NCI-H2107 (cell line): Measurements from ENCODE around the gene NFIA.

ENCODE experiments used
- DNase-seq: peaks from one replicate; lab custom pipeline; 2025; lab: John Stamatoyannopoulos, UW

NFIA gene

GRCh38 chr1:61083807-61084440 is 1.6 kb downstream of the NFIA start:
- no peak for DNase-seq

GRCh38 chr1:61084491-61085031 is 2.2 kb downstream of the NFIA start:
- no peak for DNase-seq

GRCh38 chr1:61085206-61085982 is 3.0 kb downstream of the NFIA start:
- no peak for DNase-seq

GRCh38 chr1:61085983-61086644 is 3.8 kb downstream of the NFIA start:
- DNase-seq = no peak

GRCh38 chr1:61087571-61087970 is 5.2 kb downstream of the NFIA start:
- no peak for DNase-seq

- DNase-seq = no peak
Observed at GRCh38 chr1:61088163-61088974, 6.0 kb downstream of the NFIA start.

GRCh38 chr1:61089338-61089737 is 7.0 kb downstream of the NFIA start:
- no peak for DNase-seq

- DNase-seq = no peak
Observed at GRCh38 chr1:61089741-61090140, 7.4 kb downstream of the NFIA start.

- no peak for DNase-seq
Observed at GRCh38 chr1:61090546-61091202, 8.3 kb downstream of the NFIA start.

- DNase-seq = no peak
Observed at GRCh38 chr1:61091455-61091854, 9.1 kb downstream of the NFIA start.

GRCh38 chr1:61092642-61093041 is 10.3 kb downstream of the NFIA start:
- no peak for DNase-seq

GRCh38 chr1:61093525-61094137 is 11.3 kb downstream of the NFIA start:
- no peak for DNase-seq

- DNase-seq = no peak
Observed at GRCh38 chr1:61094677-61095469, 12.5 kb downstream of the NFIA start.

- DNase-seq = no peak
Observed at GRCh38 chr1:61095470-61095812, 13.1 kb downstream of the NFIA start.

GRCh38 chr1:61097317-61097716 is 15.0 kb downstream of the NFIA start:
- no peak for DNase-seq

GRCh38 chr1:61097722-61098121 is 15.4 kb downstream of the NFIA start:
- no peak for DNase-seq

GRCh38 chr1:61098333-61098732 is 16.0 kb downstream of the NFIA start:
- no peak for DNase-seq

- DNase-seq = no peak
Observed at GRCh38 chr1:61098906-61099437, 16.6 kb downstream of the NFIA start.

- no peak for DNase-seq
Observed at GRCh38 chr1:61100578-61100977, 18.2 kb downstream of the NFIA start.

GRCh38 chr1:61101536-61101935 is 19.2 kb downstream of the NFIA start:
- DNase-seq = no peak
